Natural killer cell (primary cell): ENCODE data around the gene IL1RAPL1. TPM values are rescaled to one million over a fixed set of nuclear protein-coding genes. Genes with fewer than 3 reads are reported as not detected.

Experiments
- ATAC-seq, 3 donors: fragments of 150-1000 bp in 2 of 3; fragments of 200-7000 bp in 1 of 3; cut with Tn5 transposase; 1 replicate in 1 of 3; 2 replicates in 2 of 3; pipeline ENCODE4 v1.10.0; 2021; ENCODE audit warnings: mild to moderate bottlenecking in 2 of 3, moderate library complexity in 2 of 3
- DNase-seq, 2 donors: peaks; one replicate each; pipeline versions ENCODE4 v3.0.0 to v3.0.0-alpha.2; 2013 to 2021; ENCODE audit warnings: mixed read lengths in 1 of 2
- H3K27ac ChIP-seq: one replicate; pipeline ENCODE4 v1.5.1; 2013; ENCODE audit warnings: mild to moderate bottlenecking, low read length
- H3K27me3 ChIP-seq: one replicate; pipeline ENCODE4 v1.6.1; 2013; ENCODE audit warnings: low read length; ENCODE audit not compliant: control insufficient read depth, insufficient read depth
- H3K36me3 ChIP-seq: one replicate; pipeline ENCODE4 v1.6.1; 2013; ENCODE audit warnings: low read length; ENCODE audit not compliant: control insufficient read depth, insufficient read depth
- H3K4me1 ChIP-seq: one replicate; pipeline ENCODE4 v1.6.1; 2013; ENCODE audit warnings: low read length; ENCODE audit not compliant: control insufficient read depth, insufficient read depth
- H3K4me3 ChIP-seq: one replicate; pipeline ENCODE4 v1.5.1; 2013; ENCODE audit warnings: low read length
- H3K9me3 ChIP-seq: one replicate; pipeline ENCODE4 v1.6.1; 2013; ENCODE audit warnings: low read length; ENCODE audit not compliant: control insufficient read depth, insufficient read depth
- H3K27ac Mint-ChIP-seq, 2 donors: one replicate each; pipeline ENCODE4 v1.8.0; 2022; ENCODE audit warnings: mild to moderate bottlenecking in 2 of 2, mixed read lengths in 2 of 2, moderate library complexity in 1 of 2
- H3K27me3 Mint-ChIP-seq, 2 donors: one replicate each; pipeline ENCODE4 v1.8.0; 2022; ENCODE audit warnings: low read depth in 2 of 2, mixed read lengths in 2 of 2
- H3K36me3 Mint-ChIP-seq: one replicate; pipeline ENCODE4 v1.8.0; 2022; ENCODE audit warnings: mixed read lengths
- H3K4me1 Mint-ChIP-seq, 2 donors: one replicate each; pipeline ENCODE4 v1.8.0; 2022; ENCODE audit warnings: mixed read lengths in 2 of 2
- H3K4me3 Mint-ChIP-seq: one replicate; pipeline ENCODE4 v1.8.0; 2022; ENCODE audit warnings: mild to moderate bottlenecking, moderate library complexity, mixed read lengths
- H3K9me3 Mint-ChIP-seq, 2 donors: one replicate each; pipeline ENCODE4 v1.8.0; 2022; ENCODE audit warnings: mixed read lengths in 2 of 2
- WGBS: methylation state at CpG from one replicate; pipeline ENCODE4 v1.1.7; 2013; ENCODE audit warnings: missing lambda C conversion rate; ENCODE audit not compliant: insufficient coverage; 5-methylcytosine and 5-hydroxymethylcytosine counted together
- intact Hi-C: fragments of 100-400 bp; cut with micrococcal nuclease; formaldehyde crosslinking; loops from one replicate; pipeline ENCODE4 v1.14.2; 2022
- total RNA-seq, 4 donors: library from RNA; stranded (reverse); fragments of 120-200 nt in 1 of 4; gene quantifications; one replicate each; pipeline versions ENCODE4 v1.2.3 to v1.2.4, GENCODE V29; 2013 to 2022
- TF ChIP-seq, protein P1 (sequence below): fragments of 200-600 bp; IDR thresholded peaks from one replicate; pipeline ENCODE4 v1.8.0; 2022; ENCODE audit warnings: antibody characterized with exemption

The IL1RAPL1 gene
- total RNA-seq, result not detected
- total RNA-seq (2013), result not detected

DNA sequence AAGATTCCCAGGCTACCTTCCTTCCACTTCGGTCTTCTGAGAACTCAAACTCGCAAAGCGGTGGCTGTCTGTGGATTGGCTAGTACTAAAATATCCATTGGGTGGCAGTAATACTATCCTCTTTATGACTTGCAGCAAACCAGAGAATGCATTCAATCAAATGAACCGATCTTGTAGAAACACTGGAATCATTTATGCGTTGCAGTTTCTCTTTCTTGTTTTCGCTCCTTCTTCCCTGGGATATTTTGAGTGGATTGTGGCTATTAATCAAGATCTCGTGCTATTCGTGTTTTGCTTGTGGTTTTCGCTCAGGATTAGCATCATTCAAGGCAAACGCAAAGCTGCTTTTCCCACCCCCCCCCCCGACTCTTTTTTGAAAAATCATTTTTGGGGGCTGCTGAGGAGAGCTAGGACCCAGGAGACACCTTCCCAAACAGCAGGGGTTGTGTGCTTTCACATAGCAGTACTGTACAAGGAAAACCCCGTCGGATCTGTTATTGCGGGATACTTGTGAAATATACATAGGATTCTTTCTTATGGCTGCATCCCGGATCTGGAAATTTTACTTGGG lies at the start of gene IL1RAPL1:
IL1RAPL1 (plus strand) TSS at position 466 of the 571 bp plus-strand sequence.
- H3K36me3 ChIP-seq, result no peaks in the 10 kb centered on the region
- intact Hi-C loops, result no loop called here
- ATAC-seq (no peak), DNase-seq (no peak)
- TF ChIP-seq, protein P1, sequence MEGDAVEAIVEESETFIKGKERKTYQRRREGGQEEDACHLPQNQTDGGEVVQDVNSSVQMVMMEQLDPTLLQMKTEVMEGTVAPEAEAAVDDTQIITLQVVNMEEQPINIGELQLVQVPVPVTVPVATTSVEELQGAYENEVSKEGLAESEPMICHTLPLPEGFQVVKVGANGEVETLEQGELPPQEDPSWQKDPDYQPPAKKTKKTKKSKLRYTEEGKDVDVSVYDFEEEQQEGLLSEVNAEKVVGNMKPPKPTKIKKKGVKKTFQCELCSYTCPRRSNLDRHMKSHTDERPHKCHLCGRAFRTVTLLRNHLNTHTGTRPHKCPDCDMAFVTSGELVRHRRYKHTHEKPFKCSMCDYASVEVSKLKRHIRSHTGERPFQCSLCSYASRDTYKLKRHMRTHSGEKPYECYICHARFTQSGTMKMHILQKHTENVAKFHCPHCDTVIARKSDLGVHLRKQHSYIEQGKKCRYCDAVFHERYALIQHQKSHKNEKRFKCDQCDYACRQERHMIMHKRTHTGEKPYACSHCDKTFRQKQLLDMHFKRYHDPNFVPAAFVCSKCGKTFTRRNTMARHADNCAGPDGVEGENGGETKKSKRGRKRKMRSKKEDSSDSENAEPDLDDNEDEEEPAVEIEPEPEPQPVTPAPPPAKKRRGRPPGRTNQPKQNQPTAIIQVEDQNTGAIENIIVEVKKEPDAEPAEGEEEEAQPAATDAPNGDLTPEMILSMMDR, result no peak
- H3K27ac Mint-ChIP-seq, result no peak within 1 kb of the TSS
- no peak within 1 kb of the TSS for H3K4me3 ChIP-seq
- no peak within 1 kb of the TSS for H3K4me3 Mint-ChIP-seq
- no peaks in the 10 kb centered on the region for H3K4me1 Mint-ChIP-seq
- no peaks in the 10 kb centered on the region for H3K36me3 Mint-ChIP-seq
- no peaks in the 10 kb centered on the region for H3K9me3 Mint-ChIP-seq
- 9% methylated on average over 10 of the region's 15 CpGs for WGBS
- no peak within 1 kb of the TSS for H3K27ac ChIP-seq
- H3K27me3 Mint-ChIP-seq, result no peaks in the 10 kb centered on the region
- no peaks in the 10 kb centered on the region for H3K9me3 ChIP-seq
- no peaks in the 10 kb centered on the region for H3K27me3 ChIP-seq
- H3K4me1 ChIP-seq, result no peaks in the 10 kb centered on the region

DNA sequence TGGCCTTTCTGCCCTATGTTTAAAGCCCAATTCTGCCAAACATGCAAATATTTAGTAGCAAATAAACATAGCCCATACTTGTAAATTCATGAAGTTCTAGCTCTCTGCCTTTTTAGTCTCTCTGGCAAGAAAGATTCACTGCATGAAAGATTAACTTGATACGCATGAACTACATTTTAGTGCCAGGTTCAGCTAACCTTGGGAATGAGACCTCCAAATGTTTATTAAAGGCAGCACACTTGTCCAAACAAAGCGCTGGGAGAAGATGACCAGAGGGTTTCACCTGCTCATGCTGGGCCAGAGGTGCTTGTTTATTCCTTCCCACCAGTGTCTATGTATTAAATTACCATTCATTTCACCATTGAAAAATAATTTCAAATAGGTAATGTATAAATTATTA lies 44.5 kb upstream of the IL1RAPL1 start:
- no peaks in the 10 kb centered on the region for H3K9me3 ChIP-seq
- Mint-ChIP-seq H3K4me3 (no peak overlapping the region), H3K27ac (no peak overlapping the region), H3K27me3 (no peaks in the 10 kb centered on the region), H3K4me1 (no peaks in the 10 kb centered on the region), H3K36me3 (no peaks in the 10 kb centered on the region), H3K9me3 (peaks cover 2 to 6% of the 10 kb centered on the region in 2 donors)
- ATAC-seq (no peak), DNase-seq (no peak)
- TF ChIP-seq, protein P1, result no peak
- H3K36me3 ChIP-seq, result no peaks in the 10 kb centered on the region
- H3K27ac ChIP-seq, result no peak overlapping the region
- H3K4me1 ChIP-seq, result no peaks in the 10 kb centered on the region
- intact Hi-C loops, result no loop called here
- 94% methylated on average over 1 of the region's 2 CpGs for WGBS
- H3K4me3 ChIP-seq, result no peak overlapping the region
- no peaks in the 10 kb centered on the region for H3K27me3 ChIP-seq

DNA sequence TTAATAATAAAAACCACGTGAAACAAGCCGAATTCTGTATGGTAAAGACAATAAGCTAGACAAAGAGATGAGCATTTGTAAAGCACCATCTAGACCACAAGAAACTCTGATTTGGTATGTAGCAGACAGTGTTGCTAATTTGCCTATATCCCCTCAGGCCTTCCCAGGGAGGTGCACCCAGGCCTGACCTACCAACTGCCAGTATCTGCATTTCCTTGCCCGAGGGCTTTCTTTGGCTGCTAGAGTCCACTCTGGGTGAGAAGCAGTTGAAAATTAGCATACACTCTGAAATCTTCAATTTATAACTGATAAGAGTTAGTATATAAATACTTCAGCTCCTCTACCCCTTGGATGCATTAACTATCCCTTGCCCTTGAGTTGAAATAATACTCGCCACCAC lies 37.4 kb upstream of the IL1RAPL1 start:
- intact Hi-C loops, result no loop called here
- H3K4me1 Mint-ChIP-seq, result no peaks in the 10 kb centered on the region

More for the DNA sequence above, 37.4 kb upstream of the IL1RAPL1 start:
- Histone ChIP-seq H3K27me3 (no peaks in the 10 kb centered on the region), H3K4me3 (no peak overlapping the region), H3K36me3 (no peaks in the 10 kb centered on the region), H3K4me1 (no peaks in the 10 kb centered on the region), H3K27ac (no peak overlapping the region), H3K9me3 (no peaks in the 10 kb centered on the region)
- Mint-ChIP-seq H3K27me3 (no peaks in the 10 kb centered on the region), H3K9me3 (peaks cover 2 to 15% of the 10 kb centered on the region in 2 donors), H3K27ac (no peak overlapping the region), H3K36me3 (peaks cover 9% of the 10 kb centered on the region), H3K4me3 (no peak overlapping the region)
- DNase-seq (no peak), ATAC-seq (no peak)
- TF ChIP-seq, protein P1, result no peak
- WGBS, result 71% methylated on average over 2 of the region's 4 CpGs
